Measurements from ENCODE around the gene PAMR1. TPM values are rescaled to one million over a fixed set of nuclear protein-coding genes. Genes with fewer than 3 reads are reported as not detected.

Gene PAMR1
- total and polyA plus RNA-seq, 2 of the 8 experiments (the other 6 are each of a cell fraction or from before 2014, with no cell fraction given): 3.0 to 6.9 TPM

DNA sequence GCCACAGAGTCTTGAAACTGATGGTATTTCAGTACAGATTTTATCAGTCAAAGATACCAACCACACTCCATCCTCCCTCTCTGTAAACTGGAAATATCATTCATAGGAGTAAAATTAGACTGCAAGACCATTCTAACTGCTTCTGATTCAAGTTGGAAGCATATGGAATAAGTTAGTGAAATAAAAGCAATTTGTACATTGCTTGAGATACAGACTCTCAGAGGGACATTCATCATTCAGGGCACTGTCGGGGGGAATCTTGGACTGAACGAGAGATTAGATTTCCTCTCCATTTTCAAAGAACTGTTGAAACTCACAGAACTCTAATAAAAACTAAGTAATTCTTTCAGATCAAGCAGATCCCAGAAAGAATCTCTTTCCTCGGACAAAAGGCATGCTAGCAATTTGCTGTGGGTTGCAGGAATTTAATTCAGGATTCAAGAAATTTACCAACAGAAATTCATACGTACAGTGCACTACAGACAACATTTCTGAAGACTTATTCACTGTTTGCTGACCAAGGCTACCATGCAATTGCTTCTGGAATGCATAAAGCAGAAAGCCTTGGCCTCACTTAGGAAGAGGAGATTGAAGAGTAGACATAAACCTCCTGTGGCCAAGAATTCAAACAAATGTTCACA lies 34.1 kb downstream of the PAMR1 start:
- 0 out of 7 replicates have a peak, but pooled peaks cover 0 to 1% (median 0%) of the 10 kb centered on the region in 4 experiments for H3K4me1 ChIP-seq (replicated peaks in 1 of 4; ENCODE audit: control insufficient read depth in 3 of 4, insufficient read depth in 4 of 4, low read length in 3 of 4)
- FAIRE-seq: no peak
- POLR2A ChIA-PET (ENCODE audit: partially characterized antibody): no interaction called here
- no peak for TF ChIP-seq KDM5A (IDR thresholded peaks at IDR 0.05; ENCODE audit: low read length)
- TF ChIP-seq, protein P1, sequence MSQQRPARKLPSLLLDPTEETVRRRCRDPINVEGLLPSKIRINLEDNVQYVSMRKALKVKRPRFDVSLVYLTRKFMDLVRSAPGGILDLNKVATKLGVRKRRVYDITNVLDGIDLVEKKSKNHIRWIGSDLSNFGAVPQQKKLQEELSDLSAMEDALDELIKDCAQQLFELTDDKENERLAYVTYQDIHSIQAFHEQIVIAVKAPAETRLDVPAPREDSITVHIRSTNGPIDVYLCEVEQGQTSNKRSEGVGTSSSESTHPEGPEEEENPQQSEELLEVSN (IDR thresholded peaks at IDR 0.05): no peak
- no peak for TF ChIP-seq NANOG (IDR thresholded peaks at IDR 0.05; ENCODE audit: insufficient read depth, low read depth, low read length, poor library complexity, severe bottlenecking)
- TF ChIP-seq, protein P2, sequence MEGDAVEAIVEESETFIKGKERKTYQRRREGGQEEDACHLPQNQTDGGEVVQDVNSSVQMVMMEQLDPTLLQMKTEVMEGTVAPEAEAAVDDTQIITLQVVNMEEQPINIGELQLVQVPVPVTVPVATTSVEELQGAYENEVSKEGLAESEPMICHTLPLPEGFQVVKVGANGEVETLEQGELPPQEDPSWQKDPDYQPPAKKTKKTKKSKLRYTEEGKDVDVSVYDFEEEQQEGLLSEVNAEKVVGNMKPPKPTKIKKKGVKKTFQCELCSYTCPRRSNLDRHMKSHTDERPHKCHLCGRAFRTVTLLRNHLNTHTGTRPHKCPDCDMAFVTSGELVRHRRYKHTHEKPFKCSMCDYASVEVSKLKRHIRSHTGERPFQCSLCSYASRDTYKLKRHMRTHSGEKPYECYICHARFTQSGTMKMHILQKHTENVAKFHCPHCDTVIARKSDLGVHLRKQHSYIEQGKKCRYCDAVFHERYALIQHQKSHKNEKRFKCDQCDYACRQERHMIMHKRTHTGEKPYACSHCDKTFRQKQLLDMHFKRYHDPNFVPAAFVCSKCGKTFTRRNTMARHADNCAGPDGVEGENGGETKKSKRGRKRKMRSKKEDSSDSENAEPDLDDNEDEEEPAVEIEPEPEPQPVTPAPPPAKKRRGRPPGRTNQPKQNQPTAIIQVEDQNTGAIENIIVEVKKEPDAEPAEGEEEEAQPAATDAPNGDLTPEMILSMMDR (IDR thresholded peaks at IDR 0.05; ENCODE audit: control extremely low read depth in 1 of 3, insufficient read depth in 1 of 3, low read depth in 1 of 3, low read length in 3 of 3): no peak
- TF ChIP-seq TAF7 (optimal IDR thresholded peaks at IDR 0.05; ENCODE audit: borderline replicate concordance, low read depth, low read length): no peak
- TF ChIP-seq, protein P3, sequence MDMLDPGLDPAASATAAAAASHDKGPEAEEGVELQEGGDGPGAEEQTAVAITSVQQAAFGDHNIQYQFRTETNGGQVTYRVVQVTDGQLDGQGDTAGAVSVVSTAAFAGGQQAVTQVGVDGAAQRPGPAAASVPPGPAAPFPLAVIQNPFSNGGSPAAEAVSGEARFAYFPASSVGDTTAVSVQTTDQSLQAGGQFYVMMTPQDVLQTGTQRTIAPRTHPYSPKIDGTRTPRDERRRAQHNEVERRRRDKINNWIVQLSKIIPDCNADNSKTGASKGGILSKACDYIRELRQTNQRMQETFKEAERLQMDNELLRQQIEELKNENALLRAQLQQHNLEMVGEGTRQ (IDR thresholded peaks at IDR 0.05; ENCODE audit: low read length): no peak
- TF ChIP-seq, protein P4, sequence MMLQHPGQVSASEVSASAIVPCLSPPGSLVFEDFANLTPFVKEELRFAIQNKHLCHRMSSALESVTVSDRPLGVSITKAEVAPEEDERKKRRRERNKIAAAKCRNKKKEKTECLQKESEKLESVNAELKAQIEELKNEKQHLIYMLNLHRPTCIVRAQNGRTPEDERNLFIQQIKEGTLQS (IDR thresholded peaks at IDR 0.05; ENCODE audit: insufficient read depth, low read depth, low read length): no peak

More for the DNA sequence above, 34.1 kb downstream of the PAMR1 start:
- Histone ChIP-seq H3K4ac (replicated peaks; ENCODE audit: insufficient read length, low read depth, low read length) (no peak overlapping the region), H3K18ac (ENCODE audit: extremely low read depth, low read length) (no peak overlapping the region), H3K36me3 (ENCODE audit: control insufficient read depth in 2 of 4, insufficient read depth in 4 of 4, low read length in 3 of 4) (peaks cover 0 to 3% (median 0%) of the 10 kb centered on the region in 4 experiments; a peak in 2 of 8 replicates), H3K23ac (ENCODE audit: insufficient read length) (no peak overlapping the region), H3K4me3 (ENCODE audit: extremely low read depth in 1 of 4, insufficient read depth in 2 of 4, low read depth in 3 of 4, low read length in 4 of 4) (no peak overlapping the region), H3K27me3 (replicated peaks in 1 of 4; ENCODE audit: control insufficient read depth in 3 of 4, extremely low read depth in 1 of 4, insufficient read depth in 3 of 4, low read length in 3 of 4) (no peaks in the 10 kb centered on the region; a peak in 1 of 7 replicates), H3K79me1 (ENCODE audit: low read depth, low read length) (no peaks in the 10 kb centered on the region), H4K91ac (replicated peaks; ENCODE audit: insufficient read length, low read length) (no peak overlapping the region), H3K79me2 (ENCODE audit: control insufficient read depth in 1 of 2, insufficient read depth in 2 of 2, low read length in 2 of 2) (no peaks in the 10 kb centered on the region), H2AFZ (ENCODE audit: low read length) (no peak overlapping the region), H2BK120ac (replicated peaks; ENCODE audit: low read depth, low read length) (no peak overlapping the region), H2BK12ac (ENCODE audit: low read depth, low read length) (no peak overlapping the region), H2AK5ac (ENCODE audit: low read depth, low read length) (no peak overlapping the region), H2BK15ac (ENCODE audit: low read length) (no peak overlapping the region), H3K23me2 (ENCODE audit: low read depth, low read length) (no peaks in the 10 kb centered on the region), H2BK20ac (ENCODE audit: low read length) (no peak overlapping the region), H2BK5ac (ENCODE audit: low read depth, low read length) (no peak overlapping the region), H4K20me1 (replicated peaks in 1 of 2; ENCODE audit: control insufficient read depth in 1 of 2, insufficient read depth in 2 of 2, low read length in 2 of 2) (no peaks in the 10 kb centered on the region), H3K56ac (replicated peaks; ENCODE audit: insufficient read length, low read depth, low read length) (no peak overlapping the region), H3K9ac (replicated peaks in 1 of 4; ENCODE audit: extremely low read depth in 1 of 4, low read depth in 3 of 4, low read length in 3 of 4) (no peak overlapping the region), H3K14ac (ENCODE audit: insufficient read length) (no peak overlapping the region), H3K27ac (ENCODE audit: low read depth, low read length) (no peak overlapping the region), H3K4me2 (ENCODE audit: insufficient read depth in 1 of 2, low read depth in 2 of 2, low read length in 2 of 2) (no peak overlapping the region), H3K9me3 (ENCODE audit: insufficient read depth in 2 of 2, low read depth in 1 of 2, low read length in 1 of 2) (no peaks in the 10 kb centered on the region), H4K8ac (ENCODE audit: extremely low read depth, insufficient read depth, low read length) (no peak overlapping the region), H4K5ac (ENCODE audit: insufficient read length, low read depth, low read length) (no peak overlapping the region)
- DNase-seq (ENCODE audit: low read depth in 1 of 2, low spot score in 2 of 2): no peak
- 91% methylated on average over 4 of the region's 4 CpGs; no CpG with 5 or more reads in 1 of the 2 experiments for WGBS, 2 experiments (ENCODE audit: extremely low coverage in 1 of 2, insufficient coverage in 1 of 2, insufficient read length in 1 of 2, insufficient replicate concordance in 2 of 2, low coverage in 1 of 2, low lambda C conversion rate in 2 of 2, missing lambda C conversion rate in 1 of 2)
- CTCF ChIA-PET (ENCODE audit: partially characterized antibody): interaction anchor here (1.6 to 3.1 kb wide), 2 partner anchors 32 to 124 kb away, joined by 5 to 14 read pairs; no protein-coding TSS in a partner anchor

Measured in H1 (cell line).